GM19023 (cell line): ENCODE measurements around the gene GIPC2.
"Not testable (repeated sequence)": the region's sequence is repeated elsewhere in the genome, so short reads cannot be mapped to it uniquely, and the experiment has no call there.

Source experiments
- ATAC-seq: cut with Tn5 transposase; IDR thresholded peaks from one replicate; pipeline ENCODE4 v1.9.1; 2021; ENCODE audit warnings: mild to moderate bottlenecking, moderate library complexity; ENCODE audit not compliant: unreplicated experiment

The GIPC2 gene, protein sequence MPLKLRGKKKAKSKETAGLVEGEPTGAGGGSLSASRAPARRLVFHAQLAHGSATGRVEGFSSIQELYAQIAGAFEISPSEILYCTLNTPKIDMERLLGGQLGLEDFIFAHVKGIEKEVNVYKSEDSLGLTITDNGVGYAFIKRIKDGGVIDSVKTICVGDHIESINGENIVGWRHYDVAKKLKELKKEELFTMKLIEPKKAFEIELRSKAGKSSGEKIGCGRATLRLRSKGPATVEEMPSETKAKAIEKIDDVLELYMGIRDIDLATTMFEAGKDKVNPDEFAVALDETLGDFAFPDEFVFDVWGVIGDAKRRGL

GRCh38 chr1:78045926-78046778, at the start of gene GIPC2:
Gene GIPC2, plus strand, starts transcription at chr1:78045966. Its CDS starts 129 bp downstream, at chr1:78046095.
- peak; percentile 42 for ATAC-seq

GRCh38 chr1:77996734-77997133, 49.0 kb upstream of the GIPC2 start:
- ATAC-seq = no peak

DNA sequence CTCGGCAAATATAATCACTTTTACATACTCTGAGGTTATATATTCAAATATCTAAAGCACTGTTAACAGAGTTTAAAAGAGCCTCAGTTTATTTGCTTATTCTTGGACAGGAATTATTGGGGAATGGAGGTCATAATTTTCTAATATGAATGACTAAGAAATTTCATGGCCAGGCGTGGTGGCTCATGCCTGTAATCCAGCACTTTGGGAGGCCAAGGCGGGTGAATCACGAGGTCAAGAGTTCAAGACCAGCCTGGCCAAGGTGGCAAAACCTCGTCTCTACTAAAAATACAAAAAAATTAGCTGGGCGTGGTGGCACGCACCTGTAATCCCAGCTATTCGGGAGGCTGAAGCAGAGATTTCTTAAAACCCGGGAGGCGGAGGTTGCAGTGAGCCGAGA, 45.2 kb upstream of the GIPC2 start:
- ATAC-seq = not testable (repeated sequence)

GRCh38 chr1:78003070-78003746, 42.6 kb upstream of the GIPC2 start:
- no peak for ATAC-seq

GRCh38 chr1:78003882-78004718, 41.7 kb upstream of the GIPC2 start:
- ATAC-seq = peak; percentile 46

GRCh38 chr1:78004719-78005447, 40.9 kb upstream of the GIPC2 start, which contains the start of gene DNAJB4:
Gene DNAJB4, plus strand, starts transcription at chr1:78004939. Its CDS starts 172 bp downstream, at chr1:78005111.
- peak; percentile 100 for ATAC-seq

DNA sequence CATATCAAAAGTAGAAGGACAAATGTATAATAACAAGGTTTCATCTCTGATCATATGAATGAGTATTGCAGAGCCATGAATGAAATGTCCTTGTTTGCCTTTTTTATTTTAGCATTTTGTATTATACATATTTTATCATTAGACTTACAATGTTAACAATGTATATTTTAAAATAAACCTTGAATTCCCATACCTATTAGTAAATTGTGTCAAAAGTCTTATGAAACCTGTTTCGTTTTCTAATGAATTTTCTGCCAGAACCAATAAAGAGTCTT, 40.4 kb upstream of the GIPC2 start:
- ATAC-seq = no peak

GRCh38 chr1:78005755-78006154, 40.0 kb upstream of the GIPC2 start:
- ATAC-seq = no peak

- ATAC-seq = no peak
Observed at GRCh38 chr1:78006521-78006920, 39.2 kb upstream of the GIPC2 start.

DNA sequence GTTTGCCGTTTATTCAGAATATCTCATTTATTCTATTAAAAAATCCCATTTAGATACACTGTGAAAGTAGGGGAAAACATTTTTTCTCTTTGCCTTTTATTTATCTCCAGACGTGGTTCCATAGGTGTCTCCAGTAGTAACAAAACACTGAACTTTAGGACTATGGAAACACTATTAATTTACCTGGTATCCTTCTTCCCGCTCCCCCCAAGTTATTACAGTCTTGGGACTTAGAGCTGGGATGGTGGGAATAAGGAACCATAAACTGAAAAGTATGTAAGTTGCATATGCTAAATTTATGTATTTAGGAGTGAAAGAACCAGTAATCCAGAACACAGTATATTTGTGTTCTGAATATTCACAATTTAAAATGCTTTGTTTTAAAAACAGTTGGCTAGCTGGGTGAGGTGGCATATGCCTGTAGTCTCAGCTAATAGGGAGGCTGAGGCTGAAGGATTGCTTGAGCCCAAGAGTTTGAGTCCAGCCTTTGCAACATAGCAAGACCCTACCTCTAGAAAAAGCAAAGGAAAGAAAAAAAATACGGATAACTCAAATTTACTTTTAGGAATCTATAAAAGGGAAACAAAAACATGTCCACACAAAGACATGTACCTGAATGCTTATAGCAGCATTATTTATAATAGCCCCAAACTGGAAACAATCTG, 38.0 kb upstream of the GIPC2 start:
- no peak for ATAC-seq

- no peak for ATAC-seq
Observed at GRCh38 chr1:78009276-78009675, 36.5 kb upstream of the GIPC2 start.

- no peak for ATAC-seq
Observed at GRCh38 chr1:78009836-78010235, 35.9 kb upstream of the GIPC2 start.

- ATAC-seq = no peak
Observed at GRCh38 chr1:78011050-78011449, 34.7 kb upstream of the GIPC2 start.

DNA sequence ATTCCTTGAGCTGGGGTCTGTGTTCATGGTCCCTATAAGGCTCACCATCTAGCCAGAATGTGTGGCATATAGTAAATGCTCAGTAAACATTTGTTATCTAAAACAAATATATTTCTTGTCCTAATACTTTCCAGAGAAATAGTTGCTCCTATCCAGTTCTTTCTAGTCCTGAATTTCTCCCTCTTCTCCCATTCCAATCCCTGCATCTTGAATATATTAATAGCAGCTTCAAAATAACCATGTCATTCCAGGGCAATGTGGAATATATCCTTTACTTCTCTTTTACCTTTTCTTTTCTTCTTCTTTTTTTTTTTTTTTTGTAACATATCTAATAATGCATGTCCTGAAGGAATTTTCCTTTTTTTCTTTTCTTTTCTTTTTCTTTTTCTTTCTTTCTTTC, 30.6 kb upstream of the GIPC2 start:
- ATAC-seq = no peak

GRCh38 chr1:78019024-78019423, 26.7 kb upstream of the GIPC2 start:
- no peak for ATAC-seq

GRCh38 chr1:78021134-78021533, 24.6 kb upstream of the GIPC2 start:
- not testable (repeated sequence) for ATAC-seq

- ATAC-seq = no peak
Observed at GRCh38 chr1:78029793-78030192, 16.0 kb upstream of the GIPC2 start.

GRCh38 chr1:78032996-78033796, 12.6 kb upstream of the GIPC2 start:
- ATAC-seq = no peak

DNA sequence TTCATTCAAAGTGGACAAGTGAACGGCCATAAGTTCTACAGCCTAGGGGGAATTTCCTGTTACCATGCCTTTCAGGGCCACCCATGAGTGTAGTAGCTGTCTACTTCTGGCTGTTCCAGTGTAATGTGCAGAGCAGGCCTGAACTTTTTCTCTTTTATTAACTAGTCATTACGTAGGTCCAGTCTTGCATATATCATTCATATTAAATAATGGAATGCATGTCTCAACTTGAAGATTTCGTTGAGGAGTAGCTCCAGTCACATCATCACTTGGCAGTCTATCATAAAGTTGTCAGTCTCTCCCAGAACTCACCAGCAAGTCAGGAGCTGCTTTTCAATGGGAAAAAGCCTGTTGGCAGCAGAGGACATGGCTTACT, 12.0 kb upstream of the GIPC2 start:
- no peak for ATAC-seq
